HPDE6-E6E7 (cell line): ENCODE data around the gene ACTC1.
A peak's percentile ranks its signal among the peaks of the same experiment; 100 is the strongest.
"Not testable (repeated sequence)": the region's sequence is repeated elsewhere in the genome, so short reads cannot be mapped to it uniquely, and the experiment has no call there.

Source experiments
- DNase-seq: peaks from one replicate; pipeline ENCODE4 v3.0.0; 2011; ENCODE audit warnings: missing footprints; ENCODE audit errors: extremely low spot score

The ACTC1 gene

DNA sequence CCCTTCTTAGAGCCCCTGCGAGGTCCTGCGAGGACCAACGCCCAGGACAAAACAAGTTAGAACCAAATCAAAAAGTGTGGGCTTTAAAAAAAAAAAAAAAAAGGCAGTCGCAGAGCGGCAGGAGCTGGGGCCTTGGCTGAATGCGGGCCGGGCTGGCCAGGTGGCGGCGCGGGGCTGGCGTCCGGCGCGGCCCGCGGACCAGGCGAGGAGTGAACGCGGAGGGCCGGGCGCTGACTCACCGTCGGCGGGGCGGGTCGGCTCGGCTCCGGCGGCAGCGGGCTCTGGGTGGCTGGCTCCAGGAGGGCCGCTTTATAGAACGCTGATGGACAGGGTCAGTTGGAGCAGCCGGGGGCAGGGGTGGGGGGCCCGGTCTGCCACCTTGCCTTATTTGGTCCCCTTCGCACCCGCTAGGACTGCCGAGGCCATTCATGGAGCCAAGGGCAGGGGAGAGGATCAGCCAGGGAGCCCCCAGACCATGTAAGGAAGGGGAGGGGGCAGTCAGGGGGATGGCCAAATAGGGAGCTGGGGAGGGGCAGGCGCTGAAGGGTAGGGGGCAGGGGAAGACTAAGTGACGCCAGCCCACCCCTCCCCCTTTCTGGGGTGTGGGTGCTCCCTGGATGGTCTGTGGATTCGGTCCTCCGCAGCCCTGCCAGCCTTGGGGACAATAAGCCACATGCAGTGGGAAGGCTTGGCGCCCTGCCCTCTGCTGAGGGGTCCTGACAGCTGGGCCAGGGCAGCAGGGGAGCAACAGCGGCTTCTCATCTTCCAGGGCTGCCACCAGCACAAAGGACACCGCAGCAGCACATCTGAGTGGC, at the start of gene ACTC1:
ACTC1 (minus strand) TSS at position 283 of the 815 bp plus-strand sequence. CDS start 741 bp downstream, outside the sequence.
- DNase-seq, result peak; percentile 57

- DNase-seq, result no peak
Measured at GRCh38 chr15:34841262-34841725, 45.9 kb upstream of the ACTC1 start.

GRCh38 chr15:34838282-34838681, 42.9 kb upstream of the ACTC1 start:
- no peak for DNase-seq

DNA sequence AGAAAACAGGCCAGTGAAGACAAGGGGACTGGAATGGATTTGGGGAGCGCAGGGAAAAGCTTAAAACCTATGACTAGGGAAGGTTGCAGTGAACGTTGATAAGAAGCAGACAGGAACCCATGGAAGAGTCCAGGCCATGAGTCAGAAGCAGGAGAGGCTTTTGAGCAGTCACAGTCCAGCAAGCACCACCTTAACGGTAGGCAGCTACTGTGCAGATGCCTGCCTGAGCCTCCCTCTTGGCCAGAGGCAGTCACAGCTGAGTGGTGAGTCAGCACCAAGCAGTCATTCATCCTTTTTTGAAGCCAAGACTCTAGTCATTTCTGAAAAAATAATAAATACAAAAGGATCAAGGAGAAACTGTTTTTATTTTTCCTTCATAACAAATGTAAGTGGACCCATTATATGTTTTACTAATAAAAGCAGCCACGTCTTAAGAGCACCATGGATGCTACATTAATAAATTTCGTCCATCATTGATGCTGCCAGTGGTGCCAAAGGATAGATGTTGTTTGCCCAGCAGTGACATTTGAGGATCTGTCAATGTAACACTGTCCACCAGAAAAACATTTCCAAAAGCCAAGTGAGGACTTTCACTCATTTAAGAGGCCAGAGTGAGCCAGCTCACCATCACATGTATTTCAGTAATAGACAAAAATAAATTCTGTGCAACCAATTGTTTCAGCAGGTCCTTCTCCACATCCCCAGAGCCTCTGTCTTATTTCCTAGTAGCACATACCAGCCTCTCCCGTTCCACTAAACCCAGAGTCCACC, 42.1 kb upstream of the ACTC1 start:
- DNase-seq, result peak; percentile 67

DNA sequence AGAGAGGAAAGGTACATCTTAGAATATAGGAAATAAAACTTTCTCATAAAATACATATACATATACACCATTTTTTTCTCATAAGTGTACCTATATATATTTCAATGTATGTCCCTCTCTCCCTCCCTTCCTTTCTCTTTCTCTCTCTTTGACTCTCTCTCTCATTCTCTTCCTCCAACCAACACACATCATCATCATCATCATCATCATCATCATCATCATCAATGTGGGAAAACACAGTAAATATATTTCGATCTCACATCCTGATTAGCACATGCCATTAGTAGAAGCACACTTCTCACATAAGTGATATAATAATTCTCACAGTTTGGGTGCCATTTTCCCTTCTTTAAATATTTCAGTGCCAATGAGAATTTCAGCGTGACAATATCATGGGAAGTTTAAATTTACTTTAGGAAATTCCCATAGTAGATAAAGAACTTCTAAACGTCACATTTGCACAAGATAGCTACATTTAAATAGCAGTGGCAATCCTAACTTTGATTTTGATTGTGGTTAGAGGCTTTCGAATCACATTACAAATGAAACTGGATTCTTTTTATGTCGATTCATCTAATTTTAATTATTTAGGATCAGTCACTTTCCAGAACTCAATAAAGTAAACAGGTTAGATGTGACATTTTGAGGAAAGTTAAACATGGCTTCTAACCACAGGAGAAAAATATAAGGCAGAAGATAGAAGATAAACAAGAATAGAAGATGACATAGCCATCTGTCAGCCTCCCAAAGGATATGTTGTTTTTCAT, 33.0 kb upstream of the ACTC1 start:
- no peak for DNase-seq

DNA sequence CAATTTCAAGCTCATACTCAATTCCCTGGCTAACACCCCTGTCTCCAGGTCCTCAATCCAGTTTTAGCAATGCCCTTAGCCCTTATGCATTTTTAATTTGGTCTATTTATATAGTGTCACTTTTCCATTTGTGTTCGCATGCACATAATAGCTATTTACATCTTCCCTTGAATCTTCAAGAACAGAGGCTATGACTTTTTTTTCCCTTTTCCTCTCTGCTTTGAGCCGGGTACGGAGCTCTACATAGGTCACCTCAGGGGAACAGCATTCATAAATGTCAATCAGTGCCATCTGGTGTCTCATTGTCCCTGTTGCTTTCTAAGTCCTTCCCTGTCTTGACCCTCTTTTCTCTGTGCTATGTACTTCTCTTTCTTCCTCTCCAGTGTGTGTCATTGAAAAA, 26.5 kb upstream of the ACTC1 start:
- DNase-seq, result no peak

DNA sequence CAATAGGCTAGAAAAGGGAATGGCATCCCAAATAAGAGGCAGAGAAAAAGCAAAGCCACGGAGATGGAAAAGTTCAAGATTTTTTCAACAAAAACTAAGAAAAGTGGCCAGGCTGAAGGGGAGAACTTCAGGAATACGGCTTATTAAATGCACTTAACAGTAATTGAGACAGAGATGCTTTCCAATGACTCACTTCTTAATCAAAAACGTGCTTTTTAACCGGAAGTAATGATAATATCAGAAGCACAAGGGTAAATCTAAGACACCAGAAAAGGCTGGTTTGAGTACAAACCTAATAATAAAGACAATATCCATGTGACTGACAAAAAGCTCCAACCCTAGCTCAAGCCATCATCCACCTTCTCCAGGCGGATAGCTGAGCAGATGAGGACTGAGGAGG, 24.8 kb upstream of the ACTC1 start:
- no peak for DNase-seq

DNA sequence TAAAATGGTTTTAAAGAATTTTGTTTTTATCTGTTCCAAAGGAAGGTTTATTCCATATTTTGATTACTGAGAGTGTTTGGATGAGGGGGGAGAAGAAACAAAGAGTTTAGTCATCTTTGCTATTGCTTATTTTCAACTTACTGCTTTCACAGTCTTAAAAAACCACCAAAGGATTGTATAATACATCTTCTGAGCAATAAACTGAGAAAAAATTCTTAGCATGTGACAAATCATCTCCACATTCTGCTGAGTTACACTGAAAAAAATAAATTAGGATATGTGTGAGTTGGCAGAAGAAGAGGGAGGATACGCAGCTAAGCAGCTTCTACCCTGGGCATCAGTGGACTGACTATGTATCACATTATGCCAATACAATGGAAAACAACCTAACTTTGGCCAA, 23.2 kb upstream of the ACTC1 start:
- no peak for DNase-seq

- DNase-seq, result no peak
Measured at GRCh38 chr15:34815836-34816235, 20.5 kb upstream of the ACTC1 start.

GRCh38 chr15:34813446-34814190, 18.3 kb upstream of the ACTC1 start:
- no peak for DNase-seq

DNA sequence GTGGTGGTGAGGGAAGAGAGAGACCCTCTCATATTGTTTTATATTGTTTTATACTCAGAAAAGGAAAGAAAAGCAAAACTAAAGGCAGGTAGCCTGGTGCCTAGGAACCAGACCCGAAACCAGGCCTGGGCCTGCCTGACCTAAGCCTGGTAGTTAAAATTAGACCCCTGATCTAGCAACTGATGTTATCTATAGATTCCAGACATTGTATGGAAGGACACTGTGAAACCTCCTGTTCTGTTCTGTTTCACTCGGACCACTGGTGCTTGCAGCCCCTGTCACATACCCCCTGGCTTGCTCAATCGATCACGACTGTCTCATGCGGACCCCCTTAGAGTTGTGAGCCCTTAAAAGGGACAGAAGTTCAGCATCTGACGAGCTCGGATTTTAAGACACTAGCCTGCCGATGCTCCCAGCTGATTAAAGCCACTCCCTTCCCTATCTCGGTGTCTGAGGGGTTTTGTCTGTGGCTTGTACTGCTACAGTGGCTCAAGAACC, 17.6 kb upstream of the ACTC1 start:
- not testable (repeated sequence) for DNase-seq

- no peak for DNase-seq
Measured at GRCh38 chr15:34812369-34812768, 17.0 kb upstream of the ACTC1 start.

- DNase-seq, result peak; percentile 35
Measured at GRCh38 chr15:34810443-34811129, 15.2 kb upstream of the ACTC1 start.

DNA sequence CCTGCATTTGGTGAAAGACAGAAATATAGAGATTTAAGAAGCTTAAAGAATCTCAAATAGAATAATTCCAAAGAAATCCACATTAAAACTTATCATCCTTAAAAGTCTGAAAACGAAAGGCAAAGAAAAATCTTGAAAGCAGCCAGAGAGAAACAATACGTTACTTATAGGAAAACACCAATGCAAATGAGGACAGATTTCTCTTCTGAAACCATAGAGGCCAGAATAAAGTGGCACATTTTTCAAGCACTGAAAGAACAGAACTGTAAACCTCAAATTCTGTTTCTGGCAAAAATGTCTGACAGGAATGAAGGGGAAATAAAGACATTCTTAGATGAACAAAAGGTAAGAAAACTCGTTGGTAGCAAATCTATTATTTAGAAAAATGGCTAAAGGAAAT, 13.8 kb upstream of the ACTC1 start:
- DNase-seq, result no peak

DNA sequence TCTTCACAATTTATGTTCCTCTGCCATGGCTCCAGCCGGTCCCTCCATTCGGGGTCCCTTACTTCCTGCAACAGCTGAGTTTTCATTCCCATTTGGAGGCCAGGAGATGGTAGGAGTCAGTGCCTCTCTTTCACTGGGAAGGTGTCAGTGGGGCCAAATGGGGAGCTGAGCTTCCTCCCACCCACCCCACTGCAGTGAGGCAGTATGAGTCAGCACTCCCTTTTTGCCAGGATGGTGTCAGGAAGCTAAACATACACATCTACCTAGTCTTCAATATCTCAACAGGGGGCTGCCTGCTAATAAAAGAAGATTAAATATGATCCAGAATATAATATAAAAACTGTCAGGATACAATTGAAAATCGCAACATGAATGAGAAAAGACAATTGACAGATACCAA, 12.7 kb upstream of the ACTC1 start:
- no peak for DNase-seq

DNA sequence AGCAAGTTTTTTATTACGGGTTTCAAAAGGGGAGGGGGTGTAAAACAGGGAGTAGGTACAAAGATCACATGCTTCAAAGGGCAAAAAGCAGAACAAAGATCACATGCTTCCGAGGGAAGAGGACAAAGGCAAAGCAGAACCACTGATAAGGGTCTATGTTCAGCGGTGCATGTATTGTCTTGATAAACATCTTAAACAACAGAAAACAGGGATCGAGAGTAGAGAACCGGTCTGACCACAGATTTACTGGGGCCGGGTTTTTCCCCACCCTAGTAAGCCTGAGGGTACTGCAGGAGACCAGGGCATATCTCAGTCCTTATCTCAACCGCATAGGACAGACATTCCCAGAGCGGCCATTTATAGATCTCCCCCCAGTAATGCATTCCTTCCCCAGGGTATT, 11.9 kb upstream of the ACTC1 start:
- DNase-seq, result not testable (repeated sequence)

DNA sequence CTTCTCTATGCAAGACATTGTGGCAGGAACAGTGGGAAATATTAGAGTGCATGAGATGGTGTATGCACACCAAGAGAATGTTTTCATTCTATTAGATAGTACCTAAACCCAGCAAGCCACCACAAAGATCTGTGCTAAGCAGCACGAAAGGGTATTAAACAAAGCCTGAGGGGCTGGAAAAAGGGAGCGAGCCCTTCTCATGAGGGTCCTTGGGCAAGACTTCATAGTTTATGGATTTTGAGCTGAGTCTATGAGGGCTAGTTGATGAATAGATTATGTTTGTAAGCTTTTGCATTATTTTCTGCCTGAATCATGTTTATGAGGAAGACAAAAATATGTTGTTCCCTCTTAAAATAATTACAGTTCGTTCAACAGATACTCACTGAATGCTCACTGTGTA, 9.4 kb upstream of the ACTC1 start:
- no peak for DNase-seq

DNA sequence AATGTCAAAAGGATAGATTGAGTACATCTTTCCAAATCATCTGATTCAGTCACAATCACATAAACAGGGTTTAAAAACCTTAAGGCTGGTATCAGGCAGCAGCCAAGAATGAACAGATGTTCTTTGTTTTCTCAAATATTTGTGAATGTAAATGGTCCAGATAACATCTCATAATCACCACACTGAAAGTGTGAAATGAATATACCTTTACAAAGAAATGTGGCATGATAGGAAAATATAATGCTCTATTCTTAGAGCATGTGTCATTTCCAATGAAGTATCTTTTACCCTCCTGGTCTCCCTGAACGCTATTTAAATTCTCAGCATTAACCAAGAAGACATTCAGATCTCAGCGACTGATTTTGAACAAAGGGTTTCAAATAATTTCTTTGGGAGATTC, 8.8 kb upstream of the ACTC1 start:
- DNase-seq, result no peak

GRCh38 chr15:34802803-34803750, 7.7 kb upstream of the ACTC1 start:
- no peak for DNase-seq

DNA sequence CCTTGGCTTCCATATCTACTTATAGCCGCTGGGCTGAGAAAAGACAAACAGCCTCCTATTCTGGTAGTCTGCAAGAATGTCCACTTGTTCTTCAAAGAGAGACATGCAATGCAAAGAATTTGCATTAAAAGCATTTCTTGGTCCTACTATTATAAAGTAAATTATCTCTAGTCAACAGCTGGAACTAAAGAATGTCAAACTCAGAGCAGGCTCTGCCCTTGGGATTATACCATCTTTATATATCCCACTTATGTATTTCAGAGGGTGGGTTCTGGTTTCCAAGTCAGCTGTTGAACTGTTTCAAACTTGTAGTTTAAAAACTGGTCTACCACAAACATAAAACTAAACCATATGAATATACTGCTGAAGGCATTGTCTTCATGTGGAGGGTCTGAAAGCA, 7.0 kb upstream of the ACTC1 start:
- DNase-seq, result no peak
